GM23338 (cell line): ENCODE measurements around the gene PDXK.

ENCODE experiments used
- CREB1 ChIP-seq: fragments of 250-450 bp; sonication (Bioruptor Pico); IDR thresholded peaks from 2 replicates; pipeline ENCODE4 v1.5.0; 2020; ENCODE audit warnings: low read depth, mild to moderate bottlenecking, moderate library complexity
- CTCF ChIP-seq, 2 experiments: fragments of 200-600 bp in 1 of 2; sonication (generic) in 1 of 2; conservative IDR thresholded peaks; 2 replicates each; pipeline versions ENCODE4 v1.5.1 to v1.6.1; 2016 to 2017; ENCODE audit warnings: antibody characterized with exemption in 2 of 2, low read depth in 2 of 2, mild to moderate bottlenecking in 2 of 2, moderate library complexity in 1 of 2
- EZH2 ChIP-seq: fragments of 200-600 bp; sonication (generic); IDR thresholded peaks from one replicate; pipeline ENCODE4 v1.8.0; 2017; ENCODE audit warnings: antibody characterized with exemption, mild to moderate bottlenecking, low read depth; ENCODE audit not compliant: unreplicated experiment
- EZH2phosphoT487 ChIP-seq: fragments of 200-600 bp; sonication (generic); IDR thresholded peaks from one replicate; pipeline ENCODE4 v1.8.1; 2018; ENCODE audit warnings: antibody characterized with exemption; ENCODE audit not compliant: unreplicated experiment
- JUNB ChIP-seq: IDR thresholded peaks from one replicate; pipeline ENCODE4 v1.6.1; 2016; ENCODE audit warnings: antibody characterized with exemption; ENCODE audit not compliant: unreplicated experiment
- NANOG ChIP-seq: IDR thresholded peaks from 2 replicates; pipeline ENCODE4 v1.6.1; 2016; ENCODE audit warnings: antibody characterized with exemption, borderline replicate concordance
- POLR2AphosphoS5 ChIP-seq: IDR thresholded peaks from 2 replicates; pipeline ENCODE4 v1.6.1; 2016; ENCODE audit warnings: antibody characterized with exemption, low read depth
- STAT1 ChIP-seq: IDR thresholded peaks from one replicate; pipeline ENCODE4 v1.6.1; 2016; ENCODE audit warnings: antibody characterized with exemption; ENCODE audit not compliant: unreplicated experiment
- TF ChIP-seq, protein P1 (sequence below): IDR thresholded peaks from one replicate; pipeline ENCODE4 v1.6.1; 2018; ENCODE audit warnings: antibody characterized with exemption; ENCODE audit not compliant: unreplicated experiment
- TF ChIP-seq, protein P2 (sequence below): IDR thresholded peaks from 2 replicates; pipeline ENCODE4 v1.6.1; 2016; ENCODE audit warnings: antibody characterized with exemption

DNA sequence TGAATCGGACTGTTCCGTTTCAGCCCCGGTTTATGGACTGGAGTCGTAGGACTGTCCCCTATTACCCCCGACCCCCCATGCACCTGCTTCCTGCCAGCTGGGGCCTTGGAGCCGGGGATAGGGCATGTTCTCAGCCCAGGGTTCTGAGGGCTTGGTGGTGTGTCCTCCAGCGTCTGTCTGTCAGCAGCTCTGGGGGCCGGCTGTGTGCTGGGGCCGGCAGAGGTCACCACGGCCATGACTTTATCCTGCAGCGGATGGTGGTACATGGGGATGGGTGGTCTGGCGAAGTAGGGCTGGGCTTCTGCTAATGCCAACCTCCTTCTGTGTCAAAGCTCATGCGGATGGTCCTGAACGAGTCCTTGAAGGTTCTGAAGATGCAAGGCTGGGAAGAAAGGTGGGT lies 75.9 kb downstream of the PDXK start:
- TF ChIP-seq CTCF (conservative IDR thresholded peaks at IDR 0.05; ENCODE audit: low read depth in 2 of 2), result no peak
- TF ChIP-seq NANOG, result no peak
- TF ChIP-seq POLR2AphosphoS5, result no peak
- TF ChIP-seq EZH2, result no peak
- TF ChIP-seq, protein P1, sequence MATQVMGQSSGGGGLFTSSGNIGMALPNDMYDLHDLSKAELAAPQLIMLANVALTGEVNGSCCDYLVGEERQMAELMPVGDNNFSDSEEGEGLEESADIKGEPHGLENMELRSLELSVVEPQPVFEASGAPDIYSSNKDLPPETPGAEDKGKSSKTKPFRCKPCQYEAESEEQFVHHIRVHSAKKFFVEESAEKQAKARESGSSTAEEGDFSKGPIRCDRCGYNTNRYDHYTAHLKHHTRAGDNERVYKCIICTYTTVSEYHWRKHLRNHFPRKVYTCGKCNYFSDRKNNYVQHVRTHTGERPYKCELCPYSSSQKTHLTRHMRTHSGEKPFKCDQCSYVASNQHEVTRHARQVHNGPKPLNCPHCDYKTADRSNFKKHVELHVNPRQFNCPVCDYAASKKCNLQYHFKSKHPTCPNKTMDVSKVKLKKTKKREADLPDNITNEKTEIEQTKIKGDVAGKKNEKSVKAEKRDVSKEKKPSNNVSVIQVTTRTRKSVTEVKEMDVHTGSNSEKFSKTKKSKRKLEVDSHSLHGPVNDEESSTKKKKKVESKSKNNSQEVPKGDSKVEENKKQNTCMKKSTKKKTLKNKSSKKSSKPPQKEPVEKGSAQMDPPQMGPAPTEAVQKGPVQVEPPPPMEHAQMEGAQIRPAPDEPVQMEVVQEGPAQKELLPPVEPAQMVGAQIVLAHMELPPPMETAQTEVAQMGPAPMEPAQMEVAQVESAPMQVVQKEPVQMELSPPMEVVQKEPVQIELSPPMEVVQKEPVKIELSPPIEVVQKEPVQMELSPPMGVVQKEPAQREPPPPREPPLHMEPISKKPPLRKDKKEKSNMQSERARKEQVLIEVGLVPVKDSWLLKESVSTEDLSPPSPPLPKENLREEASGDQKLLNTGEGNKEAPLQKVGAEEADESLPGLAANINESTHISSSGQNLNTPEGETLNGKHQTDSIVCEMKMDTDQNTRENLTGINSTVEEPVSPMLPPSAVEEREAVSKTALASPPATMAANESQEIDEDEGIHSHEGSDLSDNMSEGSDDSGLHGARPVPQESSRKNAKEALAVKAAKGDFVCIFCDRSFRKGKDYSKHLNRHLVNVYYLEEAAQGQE, result no peak
- TF ChIP-seq CREB1, result no peak
- TF ChIP-seq JUNB, result no peak
- TF ChIP-seq EZH2phosphoT487, result no peak
- TF ChIP-seq STAT1, result no peak
- TF ChIP-seq, protein P2, sequence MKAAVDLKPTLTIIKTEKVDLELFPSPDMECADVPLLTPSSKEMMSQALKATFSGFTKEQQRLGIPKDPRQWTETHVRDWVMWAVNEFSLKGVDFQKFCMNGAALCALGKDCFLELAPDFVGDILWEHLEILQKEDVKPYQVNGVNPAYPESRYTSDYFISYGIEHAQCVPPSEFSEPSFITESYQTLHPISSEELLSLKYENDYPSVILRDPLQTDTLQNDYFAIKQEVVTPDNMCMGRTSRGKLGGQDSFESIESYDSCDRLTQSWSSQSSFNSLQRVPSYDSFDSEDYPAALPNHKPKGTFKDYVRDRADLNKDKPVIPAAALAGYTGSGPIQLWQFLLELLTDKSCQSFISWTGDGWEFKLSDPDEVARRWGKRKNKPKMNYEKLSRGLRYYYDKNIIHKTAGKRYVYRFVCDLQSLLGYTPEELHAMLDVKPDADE, result no peak
